Measurements from ENCODE around the gene SNTG2. TPM values are rescaled to one million over a fixed set of nuclear protein-coding genes. Genes with fewer than 3 reads are reported as not detected.
"Not testable (repeated sequence)": the region's sequence is repeated elsewhere in the genome, so short reads cannot be mapped to it uniquely, and the experiment has no call there.

SNTG2 gene
- total RNA-seq, 2 experiments from 2014 or later, result 0.52 to 1.1 TPM

DNA sequence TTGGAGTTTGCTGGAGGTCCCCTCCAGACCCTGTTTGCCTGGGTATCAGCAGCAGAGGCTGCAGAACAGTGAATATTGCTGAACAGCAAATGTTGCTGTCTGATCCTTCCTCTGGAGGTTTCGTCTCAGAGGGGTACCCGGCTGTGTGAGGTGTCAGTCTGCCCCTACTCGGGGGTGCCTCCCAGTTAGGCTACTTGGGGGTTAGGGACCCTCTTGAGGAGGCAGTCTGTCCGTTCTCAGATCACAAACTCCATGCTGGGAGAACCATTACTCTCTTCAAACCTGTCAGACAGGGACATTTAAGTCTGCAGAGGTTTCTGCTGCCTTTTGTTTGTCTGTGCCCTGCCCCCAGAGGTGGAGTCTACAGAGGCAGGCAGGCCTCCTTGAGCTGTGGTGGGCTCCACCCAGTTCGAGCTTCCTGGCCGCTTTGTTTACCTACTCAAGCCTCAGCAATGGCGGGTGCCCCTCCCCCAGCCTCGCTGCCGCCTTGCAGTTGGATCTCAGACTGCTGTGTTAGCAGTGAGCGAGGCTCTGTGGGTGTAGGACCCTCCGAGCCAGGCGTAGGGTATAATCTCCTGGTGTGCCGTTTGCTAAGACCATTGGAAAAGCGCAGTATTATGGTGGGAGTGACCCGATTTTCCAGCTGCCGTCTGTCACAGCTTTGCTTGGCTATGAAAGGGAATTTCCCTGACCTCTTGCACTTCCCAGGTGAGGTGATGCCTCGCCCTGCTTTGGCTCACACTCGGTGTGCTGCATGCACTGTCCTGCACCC lies 437.5 kb downstream of the SNTG2 start:
- POLR2A ChIA-PET, CTCF ChIA-PET: not testable (repeated sequence)

DNA sequence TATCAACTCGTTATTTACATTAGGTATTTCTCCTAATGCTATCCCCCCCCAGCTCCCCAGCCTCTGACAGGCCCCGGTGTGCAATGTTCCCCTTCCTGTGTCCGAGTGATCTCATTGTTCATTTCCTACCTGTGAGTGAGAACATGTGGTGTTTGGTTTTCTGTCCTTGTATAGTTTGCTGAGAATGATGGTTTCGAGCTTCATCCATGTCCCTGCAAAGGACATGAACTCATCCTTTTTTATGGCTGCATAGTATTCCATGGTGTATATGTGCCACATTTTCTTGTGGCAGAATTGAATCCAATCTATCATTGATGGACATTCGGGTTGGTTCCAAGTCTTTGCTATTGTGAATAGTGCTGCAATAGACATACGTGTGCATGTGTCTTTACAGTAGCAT lies 439.5 kb downstream of the SNTG2 start:
- CTCF ChIA-PET, POLR2A ChIA-PET: not testable (repeated sequence)

DNA sequence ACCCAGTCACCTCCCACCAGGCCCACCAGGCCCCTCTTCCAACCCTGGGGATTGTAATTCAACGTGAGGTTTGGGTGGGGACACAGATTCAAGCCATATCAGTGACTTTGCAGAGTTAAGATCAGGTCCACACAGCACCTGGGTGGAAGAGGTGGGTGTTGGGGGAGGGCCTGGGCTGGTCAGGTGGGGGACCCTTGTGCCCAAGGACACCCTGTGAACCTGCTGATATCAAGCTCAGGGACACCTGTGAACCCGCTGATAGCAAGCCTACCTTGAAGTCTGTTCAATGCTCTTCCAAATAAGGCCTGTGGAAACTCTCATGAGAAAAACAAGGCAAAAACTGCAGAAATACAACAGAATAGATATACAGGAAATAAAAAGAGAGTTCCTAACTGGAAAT lies 442.7 kb downstream of the SNTG2 start:
- POLR2A ChIA-PET, result no interaction called here
- CTCF ChIA-PET, result no interaction called here

DNA sequence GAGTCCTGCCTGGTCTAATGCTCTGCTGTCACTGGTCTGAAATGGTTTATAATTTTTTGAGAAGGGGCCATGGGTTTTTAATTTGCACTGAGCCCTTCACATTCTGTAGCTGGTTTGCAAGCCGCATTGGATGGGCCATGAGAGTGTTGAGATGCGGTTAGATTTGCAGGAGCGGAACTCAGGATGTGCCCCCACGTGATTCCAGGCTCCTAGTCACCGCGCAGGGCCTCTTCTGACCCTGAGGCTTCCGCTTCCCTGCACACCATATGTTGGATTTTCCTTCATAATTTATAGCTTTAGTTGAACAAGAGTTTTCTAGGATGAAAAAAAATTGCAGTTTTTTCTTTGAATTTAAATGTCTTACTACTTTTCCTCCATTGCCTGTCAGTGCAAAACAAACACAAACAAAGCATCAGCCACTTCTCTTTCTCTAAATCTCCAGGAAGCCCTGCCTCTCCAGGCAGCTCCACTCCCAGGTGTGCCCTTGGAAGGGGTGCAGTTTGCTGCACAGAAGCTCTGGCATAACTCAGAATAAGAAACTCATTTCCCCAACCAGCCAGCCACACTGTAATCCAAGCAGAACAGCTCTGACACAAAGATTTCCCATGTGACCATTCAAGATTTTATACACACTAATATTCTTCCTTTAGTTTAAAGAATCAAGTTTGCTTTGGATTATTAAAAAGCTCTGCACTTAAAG lies 444.2 kb downstream of the SNTG2 start:
- ChIA-PET POLR2A (no interaction called here), CTCF (no interaction called here)

DNA sequence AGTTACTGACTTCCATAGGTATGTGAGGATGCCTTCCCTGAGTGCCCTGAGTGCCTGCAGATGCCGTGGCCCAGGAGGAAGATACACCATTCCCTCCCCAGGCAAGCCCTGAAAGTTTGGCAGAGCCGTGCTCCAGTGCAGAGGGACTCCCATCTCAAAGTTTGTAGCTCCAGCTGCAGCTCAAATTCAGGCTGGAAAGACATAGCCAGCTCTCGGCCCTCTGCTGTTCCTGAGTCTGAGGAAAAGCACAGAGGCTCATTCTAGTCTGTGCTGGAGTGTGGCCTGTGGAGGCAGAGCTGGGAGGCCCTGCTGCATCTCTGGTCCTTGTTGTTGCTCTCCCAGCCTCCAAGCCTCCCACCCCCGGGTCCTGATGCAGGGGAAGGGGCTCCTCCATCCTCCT lies 446.7 kb downstream of the SNTG2 start:
- ChIA-PET CTCF (no interaction called here), POLR2A (no interaction called here)

DNA sequence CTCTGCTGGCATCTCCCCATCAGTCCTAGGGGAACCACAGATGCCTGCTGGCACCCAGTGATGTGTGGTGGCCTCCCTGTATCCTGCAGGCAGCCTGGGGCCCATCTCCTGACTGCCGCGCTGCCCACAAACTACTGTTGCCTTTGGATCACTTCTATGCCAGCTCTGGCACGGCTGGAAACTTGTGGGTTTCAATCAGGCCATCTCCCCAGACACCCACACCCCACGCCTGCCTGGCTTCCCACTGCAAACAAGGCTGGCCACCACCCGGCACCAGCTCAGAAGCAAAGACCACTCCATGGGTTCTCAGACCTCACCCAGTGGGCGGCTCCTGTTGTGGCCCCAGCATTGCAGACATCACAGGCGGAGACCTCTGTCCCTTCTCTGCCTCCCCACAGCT lies 447.5 kb downstream of the SNTG2 start:
- POLR2A ChIA-PET, result no interaction called here
- CTCF ChIA-PET, result no interaction called here

DNA sequence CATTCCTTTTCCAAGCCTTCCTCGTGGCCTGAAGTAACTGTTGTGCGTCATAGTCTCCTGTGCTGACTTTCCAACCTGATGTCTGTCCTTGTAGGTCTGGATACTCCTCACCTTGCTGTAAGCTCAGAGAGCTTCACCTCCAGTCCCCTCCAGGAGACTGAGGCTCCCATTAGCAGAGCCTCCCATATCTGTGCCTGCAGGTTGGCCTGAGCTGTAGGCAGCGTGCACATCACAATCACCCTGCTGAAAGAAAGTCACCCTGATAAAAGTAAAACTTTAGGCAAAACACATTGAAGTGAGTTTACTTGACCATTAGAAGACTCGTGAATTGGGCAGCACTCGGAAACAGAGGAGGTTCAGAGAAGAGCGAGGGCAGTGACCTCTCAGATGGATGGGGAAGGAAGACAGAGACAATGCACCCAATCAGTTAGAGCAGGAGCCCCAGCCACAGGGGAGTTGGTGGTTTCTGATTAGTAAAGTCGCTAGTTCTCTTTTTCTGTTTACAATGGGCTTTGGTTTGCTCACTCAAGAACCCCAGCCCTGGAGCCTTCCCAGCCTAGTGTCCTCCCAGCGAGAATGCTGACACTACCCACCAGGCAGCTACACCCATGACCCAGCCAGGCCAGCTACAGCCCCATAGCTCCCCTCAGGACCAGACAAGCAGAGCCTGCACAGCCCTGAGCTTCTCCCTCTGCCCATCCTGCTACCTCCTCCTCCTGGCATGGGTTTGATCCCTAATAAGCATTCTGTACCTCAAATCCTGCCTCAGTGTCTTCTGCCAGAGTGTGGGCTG lies 450.5 kb downstream of the SNTG2 start:
- ChIA-PET CTCF (no interaction called here), POLR2A (no interaction called here)

DNA sequence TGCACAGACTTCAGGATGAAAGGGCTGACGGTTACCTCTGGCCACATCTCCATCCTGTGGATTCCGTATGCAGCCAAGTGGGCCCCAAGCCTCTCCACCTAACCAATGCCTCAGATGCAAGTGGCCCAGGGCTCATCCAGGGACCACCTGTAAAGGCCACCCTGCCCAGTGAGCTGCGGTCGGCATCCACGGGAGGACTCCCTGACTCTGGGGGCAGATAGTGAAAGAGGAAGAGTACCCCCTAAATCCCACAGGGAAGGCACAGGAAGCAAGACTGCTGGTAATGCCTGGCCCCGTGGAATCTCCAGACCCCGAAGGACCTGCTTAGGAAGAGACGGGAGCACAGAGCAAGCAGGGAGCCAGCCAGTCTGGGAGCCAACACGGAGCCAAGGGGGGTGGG lies 451.4 kb downstream of the SNTG2 start:
- CTCF ChIA-PET, result no interaction called here
- POLR2A ChIA-PET, result no interaction called here

DNA sequence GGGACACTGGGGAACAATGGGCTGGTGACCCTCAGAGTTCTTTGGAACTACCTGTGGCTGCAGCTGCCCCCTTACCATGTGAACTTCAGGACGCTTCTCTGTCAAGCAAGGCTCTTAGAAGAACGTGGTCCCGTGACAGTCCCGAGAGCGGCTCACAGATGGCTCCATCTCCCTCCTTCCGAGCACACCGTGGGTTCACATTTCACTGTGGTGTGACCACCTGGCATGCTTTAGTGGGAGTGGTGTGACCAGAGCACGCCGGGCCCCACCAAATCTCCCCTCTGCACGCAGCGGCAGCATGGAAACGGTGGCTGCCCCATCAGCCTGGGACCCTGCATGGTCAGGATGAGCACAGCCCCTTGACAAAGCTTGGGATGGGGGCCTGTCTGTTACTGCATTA lies 452.9 kb downstream of the SNTG2 start:
- POLR2A ChIA-PET, result no interaction called here
- CTCF ChIA-PET, result no interaction called here

DNA sequence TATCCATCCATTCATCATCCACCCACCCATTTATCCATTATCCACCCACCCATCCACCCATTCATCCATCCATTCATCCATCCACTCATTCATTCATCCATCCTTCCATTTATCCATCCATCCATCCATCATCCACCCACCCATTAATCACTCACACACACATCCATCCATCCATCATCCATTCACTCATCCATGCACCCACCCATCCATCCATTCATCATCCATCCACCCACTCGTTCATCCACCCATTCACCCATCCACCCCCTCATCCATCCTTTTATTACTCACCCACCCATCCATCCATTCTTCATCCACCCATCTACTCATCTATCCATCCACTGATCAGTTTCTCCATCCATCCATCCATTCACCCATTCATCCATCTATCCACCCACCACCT lies 454.5 kb downstream of the SNTG2 start:
- ChIA-PET CTCF (no interaction called here), POLR2A (no interaction called here)

DNA sequence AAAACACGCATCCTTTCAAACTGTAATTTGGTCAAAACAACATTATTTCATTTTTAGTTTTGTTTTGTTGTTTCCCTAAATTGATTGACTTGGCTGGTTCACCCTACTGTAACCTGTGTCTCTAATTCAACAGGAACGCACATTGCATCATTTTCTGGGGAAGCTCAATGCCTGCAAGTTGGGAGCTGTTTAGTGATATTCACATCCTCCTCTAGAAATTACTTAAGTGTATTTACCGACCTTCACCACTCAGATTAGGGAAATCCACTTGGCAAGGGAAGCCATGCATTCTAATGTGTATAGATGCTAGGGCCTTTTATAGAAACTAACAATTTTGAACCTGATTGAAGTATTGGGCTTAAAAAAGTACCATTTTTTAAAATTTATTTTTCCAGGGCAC lies 455.3 kb downstream of the SNTG2 start:
- CTCF ChIA-PET, result no interaction called here
- POLR2A ChIA-PET, result no interaction called here

DNA sequence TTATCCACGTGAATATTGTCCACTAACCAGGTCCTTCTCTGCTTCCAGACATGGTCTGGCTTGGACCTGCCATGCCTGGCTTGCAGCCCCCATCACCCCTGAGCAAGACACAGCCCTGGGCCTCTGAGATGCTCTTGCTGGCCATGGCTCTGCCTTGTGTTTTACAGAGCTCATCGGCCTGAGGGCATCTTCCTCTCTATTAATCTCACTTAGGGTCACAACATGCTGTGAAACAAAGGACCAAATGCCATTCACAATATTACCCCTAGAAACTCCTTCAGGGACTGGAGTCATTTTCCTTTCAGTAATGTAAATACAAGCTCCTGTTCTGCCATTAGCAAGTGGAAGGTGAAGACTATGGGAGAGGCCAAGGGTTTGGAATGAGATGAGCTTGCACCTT lies 455.8 kb downstream of the SNTG2 start:
- ChIA-PET CTCF (no interaction called here), POLR2A (no interaction called here)

DNA sequence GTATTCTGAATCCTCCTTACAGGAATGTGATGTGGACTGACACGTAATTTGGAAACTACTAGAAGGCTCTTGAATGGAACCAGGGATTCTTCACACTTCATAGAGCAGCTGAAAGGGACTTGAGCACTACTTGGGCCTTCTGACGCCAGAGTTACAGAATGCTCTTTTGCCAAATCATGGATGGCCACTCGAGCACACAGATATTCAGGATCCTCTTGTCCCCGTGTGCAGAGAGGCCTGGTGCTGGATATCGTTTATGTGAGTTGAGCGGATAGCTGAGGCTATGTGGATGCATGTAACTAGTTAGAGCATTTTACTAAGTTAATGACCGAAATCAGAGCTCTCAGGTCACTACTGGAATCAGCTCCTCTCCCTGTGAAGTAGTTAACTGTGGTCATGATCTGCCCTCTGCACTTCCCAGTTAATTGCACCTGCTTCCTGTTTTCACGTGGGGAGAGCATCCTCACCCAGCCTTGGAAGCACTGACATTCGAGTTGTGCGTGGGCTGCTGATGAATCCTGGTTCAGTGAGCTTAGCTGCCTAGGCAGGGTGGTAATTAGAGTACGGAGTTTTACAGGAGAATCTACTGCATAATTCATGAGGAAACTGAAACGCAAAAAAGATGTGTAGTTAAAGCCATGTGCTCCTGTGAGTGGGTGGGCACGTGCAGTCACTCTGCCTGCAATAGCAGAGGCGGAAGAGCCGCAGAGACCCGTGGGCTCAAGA lies 457.5 kb downstream of the SNTG2 start:
- ChIA-PET CTCF (no interaction called here), POLR2A (no interaction called here)

DNA sequence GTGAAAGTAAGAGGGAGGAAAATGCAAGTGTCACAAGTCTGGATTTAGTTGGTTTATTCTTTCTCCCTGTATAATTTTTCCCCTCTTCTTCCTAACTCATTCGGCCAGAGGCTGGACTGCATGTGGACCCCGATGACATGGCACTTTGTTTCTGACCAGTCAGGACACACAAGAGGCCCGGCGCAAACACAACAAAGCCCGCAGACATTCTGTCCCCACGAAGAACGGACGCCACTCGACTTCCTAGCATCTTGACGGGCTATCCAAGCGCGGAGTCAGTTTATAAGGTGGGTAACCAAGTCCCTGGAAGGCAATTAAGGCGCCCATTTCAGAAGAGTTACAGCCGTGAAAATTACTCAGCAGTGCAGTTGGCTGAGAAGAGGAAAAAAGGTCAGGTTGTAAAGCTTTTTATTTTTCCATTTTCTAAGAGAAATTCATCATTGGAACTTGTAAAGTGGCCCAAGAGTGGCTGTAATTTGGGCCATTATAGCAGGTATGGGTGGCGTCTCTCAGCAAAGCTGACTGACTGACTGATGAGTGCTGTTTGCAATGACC lies 462.6 kb downstream of the SNTG2 start, which contains the start of gene TPO:
Gene TPO (plus strand): TSS at position 308 of the 555 bp plus-strand sequence. CDS start 946 bp downstream, outside the sequence.
- ChIA-PET CTCF (no interaction called here), POLR2A (no interaction called here)

DNA sequence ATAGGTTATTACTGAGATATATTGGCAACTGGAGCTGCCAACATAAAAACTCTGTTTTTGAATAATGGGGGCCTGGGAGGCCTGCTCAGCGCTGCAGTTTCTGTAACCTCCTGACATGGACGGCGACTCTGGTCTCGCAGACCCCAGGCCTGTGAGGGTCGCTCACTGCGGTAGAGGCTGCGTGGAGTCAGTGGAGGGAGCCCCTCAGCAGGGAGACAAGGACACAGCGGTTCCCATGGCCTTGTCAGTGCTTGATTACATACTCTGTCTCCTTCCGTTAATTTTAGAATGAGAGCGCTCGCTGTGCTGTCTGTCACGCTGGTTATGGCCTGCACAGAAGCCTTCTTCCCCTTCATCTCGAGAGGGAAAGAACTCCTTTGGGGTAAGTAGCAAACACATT lies 463.5 kb downstream of the SNTG2 start:
- POLR2A ChIA-PET, result no interaction called here
- CTCF ChIA-PET, result no interaction called here

DNA sequence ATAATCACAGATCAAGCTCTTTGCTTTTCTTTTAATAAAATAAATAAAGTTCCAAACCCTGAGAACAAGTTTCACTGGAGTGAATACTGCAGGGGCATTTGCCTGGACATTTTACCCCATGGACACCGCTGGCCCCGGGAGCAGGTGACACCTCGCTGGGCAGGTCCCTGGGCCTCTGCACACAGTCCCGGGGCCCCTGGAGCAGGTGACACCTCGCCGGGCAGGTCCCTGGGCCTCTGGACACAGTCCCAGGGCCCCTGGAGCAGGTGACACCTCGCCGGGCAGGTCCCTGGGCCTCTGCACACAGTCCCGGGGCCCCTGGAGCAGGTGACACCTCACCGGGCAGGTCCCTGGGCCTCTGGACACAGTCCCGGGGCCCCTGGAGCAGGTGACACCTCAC lies 464.3 kb downstream of the SNTG2 start:
- CTCF ChIA-PET, POLR2A ChIA-PET: not testable (repeated sequence)

DNA sequence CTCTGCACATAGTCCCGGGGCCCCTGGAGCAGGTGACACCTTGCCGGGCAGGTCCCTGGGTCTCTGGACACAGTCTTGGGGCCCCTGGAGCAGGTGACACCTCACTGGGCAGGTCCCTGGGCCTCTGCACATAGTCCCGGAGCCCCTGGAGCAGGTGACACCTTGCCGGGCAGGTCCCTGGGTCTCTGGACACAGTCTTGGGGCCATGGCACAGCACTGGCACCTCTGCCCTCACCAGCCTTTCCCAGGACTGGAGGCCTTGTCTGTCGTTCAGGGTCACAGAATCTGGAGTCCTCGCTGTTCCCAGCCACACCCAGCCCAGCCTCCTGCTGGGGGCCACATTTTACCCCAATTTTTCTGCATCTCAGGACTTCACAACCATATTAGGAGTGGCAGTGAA lies 464.9 kb downstream of the SNTG2 start:
- ChIA-PET CTCF (no interaction called here), POLR2A (no interaction called here)

Data from activated CD8-positive, alpha-beta memory T cell treated with anti-CD3 and anti-CD28 coated beads for 36 hours (primary cell).